SU-DHL-6 (cell line): Measurements from ENCODE around the gene P2RY14.

Experiments
- EZH2phosphoT487 ChIP-seq: fragments of 200-600 bp; sonication (generic), shearing (Covaris generic); conservative IDR thresholded peaks from 2 replicates; pipeline ENCODE4 v1.6.1; 2018; ENCODE audit warnings: mild to moderate bottlenecking, antibody characterized with exemption, low read length, moderate library complexity, mixed read lengths
- TF ChIP-seq, protein P1 (sequence below): fragments of 200-600 bp; sonication (generic); IDR thresholded peaks from one replicate; pipeline ENCODE4 v1.5.1; 2017; ENCODE audit warnings: antibody characterized with exemption, mild to moderate bottlenecking, low read length, moderate library complexity; ENCODE audit not compliant: insufficient read depth, poor library complexity, severe bottlenecking

DNA sequence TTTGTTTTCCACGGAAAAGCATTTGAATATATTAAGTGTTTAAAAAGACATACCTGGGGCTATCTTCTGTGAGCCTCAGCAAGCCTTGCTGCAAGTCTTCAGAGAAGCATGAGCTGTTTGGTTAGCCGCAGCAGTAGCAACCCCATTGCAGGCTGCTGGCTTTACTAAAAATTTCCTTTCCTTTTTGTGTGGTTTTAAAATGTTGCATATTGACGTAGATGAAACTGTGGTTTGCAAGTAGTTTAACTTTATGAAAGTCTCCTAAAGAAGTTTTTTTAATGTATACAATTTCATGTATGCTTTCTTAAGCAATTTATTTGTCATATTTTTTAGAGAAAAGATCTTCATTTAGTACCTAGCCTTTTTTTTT, 75.3 kb downstream of the P2RY14 start, which contains the start of gene GPR171:
- TF ChIP-seq, protein P1, sequence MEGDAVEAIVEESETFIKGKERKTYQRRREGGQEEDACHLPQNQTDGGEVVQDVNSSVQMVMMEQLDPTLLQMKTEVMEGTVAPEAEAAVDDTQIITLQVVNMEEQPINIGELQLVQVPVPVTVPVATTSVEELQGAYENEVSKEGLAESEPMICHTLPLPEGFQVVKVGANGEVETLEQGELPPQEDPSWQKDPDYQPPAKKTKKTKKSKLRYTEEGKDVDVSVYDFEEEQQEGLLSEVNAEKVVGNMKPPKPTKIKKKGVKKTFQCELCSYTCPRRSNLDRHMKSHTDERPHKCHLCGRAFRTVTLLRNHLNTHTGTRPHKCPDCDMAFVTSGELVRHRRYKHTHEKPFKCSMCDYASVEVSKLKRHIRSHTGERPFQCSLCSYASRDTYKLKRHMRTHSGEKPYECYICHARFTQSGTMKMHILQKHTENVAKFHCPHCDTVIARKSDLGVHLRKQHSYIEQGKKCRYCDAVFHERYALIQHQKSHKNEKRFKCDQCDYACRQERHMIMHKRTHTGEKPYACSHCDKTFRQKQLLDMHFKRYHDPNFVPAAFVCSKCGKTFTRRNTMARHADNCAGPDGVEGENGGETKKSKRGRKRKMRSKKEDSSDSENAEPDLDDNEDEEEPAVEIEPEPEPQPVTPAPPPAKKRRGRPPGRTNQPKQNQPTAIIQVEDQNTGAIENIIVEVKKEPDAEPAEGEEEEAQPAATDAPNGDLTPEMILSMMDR, result no peak
- no peak for TF ChIP-seq EZH2phosphoT487
